Esophagus muscularis mucosa (tissue), 3 donors: ENCODE data around the gene SPON1.

ENCODE experiments used
- POLR2A ChIP-seq: fragments of 450-650 bp; IDR thresholded peaks from one replicate; pipeline ENCODE4 v1.6.1; 2017; ENCODE audit warnings: antibody characterized with exemption, moderate library complexity, mild to moderate bottlenecking, low read depth
- POLR2AphosphoS5 ChIP-seq, 2 donors: sonication (generic); formaldehyde crosslinking; IDR thresholded peaks; one replicate each; pipeline ENCODE4 v1.6.1; 2017; ENCODE audit warnings: antibody characterized with exemption in 2 of 2
- TF ChIP-seq, protein P1 (sequence below), 3 experiments: fragments of 200-600 bp in 2 of 3; fragments of 450-650 bp in 1 of 3; sonication (generic) in 2 of 3; IDR thresholded peaks; one replicate each; pipeline ENCODE4 v1.5.1; 2017 to 2019; ENCODE audit warnings: antibody characterized with exemption in 3 of 3, mild to moderate bottlenecking in 2 of 3, moderate library complexity in 1 of 3

DNA sequence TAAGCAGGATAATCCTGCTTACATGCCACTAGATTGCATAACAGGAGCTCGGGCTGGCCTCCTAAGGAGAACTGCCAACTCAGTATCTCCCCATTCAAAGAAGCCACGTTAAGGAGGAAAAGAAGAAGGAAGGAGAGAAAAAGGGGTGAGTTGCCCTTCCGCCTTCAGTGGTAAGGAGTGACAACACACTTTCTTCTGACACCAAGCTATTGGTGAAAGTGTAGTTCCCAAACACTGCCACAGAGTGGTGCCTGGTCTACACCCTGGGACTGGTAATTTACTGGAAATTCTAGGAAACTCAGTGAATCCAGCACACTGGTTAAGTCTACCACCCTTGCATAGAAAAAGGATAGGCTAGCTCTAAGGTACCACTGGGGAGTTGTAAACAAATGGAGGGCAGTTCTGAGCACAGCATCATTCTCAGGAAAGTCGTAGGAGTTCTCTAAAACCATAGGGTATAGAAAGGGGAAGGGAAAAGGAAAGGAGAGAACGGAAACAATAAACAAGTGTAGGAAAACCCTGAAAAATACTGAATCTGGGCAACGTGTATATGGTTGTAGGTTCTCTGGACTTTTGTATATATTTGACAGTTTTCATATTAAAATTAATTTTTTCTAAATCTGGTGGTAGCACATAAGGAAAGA, 338.3 kb downstream of the SPON1 start:
- TF ChIP-seq, protein P1, sequence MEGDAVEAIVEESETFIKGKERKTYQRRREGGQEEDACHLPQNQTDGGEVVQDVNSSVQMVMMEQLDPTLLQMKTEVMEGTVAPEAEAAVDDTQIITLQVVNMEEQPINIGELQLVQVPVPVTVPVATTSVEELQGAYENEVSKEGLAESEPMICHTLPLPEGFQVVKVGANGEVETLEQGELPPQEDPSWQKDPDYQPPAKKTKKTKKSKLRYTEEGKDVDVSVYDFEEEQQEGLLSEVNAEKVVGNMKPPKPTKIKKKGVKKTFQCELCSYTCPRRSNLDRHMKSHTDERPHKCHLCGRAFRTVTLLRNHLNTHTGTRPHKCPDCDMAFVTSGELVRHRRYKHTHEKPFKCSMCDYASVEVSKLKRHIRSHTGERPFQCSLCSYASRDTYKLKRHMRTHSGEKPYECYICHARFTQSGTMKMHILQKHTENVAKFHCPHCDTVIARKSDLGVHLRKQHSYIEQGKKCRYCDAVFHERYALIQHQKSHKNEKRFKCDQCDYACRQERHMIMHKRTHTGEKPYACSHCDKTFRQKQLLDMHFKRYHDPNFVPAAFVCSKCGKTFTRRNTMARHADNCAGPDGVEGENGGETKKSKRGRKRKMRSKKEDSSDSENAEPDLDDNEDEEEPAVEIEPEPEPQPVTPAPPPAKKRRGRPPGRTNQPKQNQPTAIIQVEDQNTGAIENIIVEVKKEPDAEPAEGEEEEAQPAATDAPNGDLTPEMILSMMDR (IDR thresholded peaks at IDR 0.05): peak; percentile 70 to 84 (median 71)
- TF ChIP-seq POLR2A (no peak), POLR2AphosphoS5 (IDR thresholded peaks at IDR 0.05) (no peak)
